Activated effector memory CD4-positive, alpha-beta T cell treated with anti-CD3 and anti-CD28 coated beads, Interleukin-2, amount 50 U/mL, for 16 hours (primary cell): ENCODE measurements around the gene FOXK1.
"Not testable (repeated sequence)": the region's sequence is repeated elsewhere in the genome, so short reads cannot be mapped to it uniquely, and the experiment has no call there.

Experiments
- DNase-seq: peaks from one replicate; pipeline ENCODE4 v3.0.0-alpha.2; 2020

FOXK1 gene

GRCh38 chr7:4681886-4682620, at the start of gene FOXK1:
Gene FOXK1, plus strand, starts transcription at chr7:4682295. Its CDS starts 14 bp downstream, at chr7:4682309.
- DNase-seq = peak; percentile 92

GRCh38 chr7:4633012-4633411, 49.1 kb upstream of the FOXK1 start:
- DNase-seq = no peak

GRCh38 chr7:4634166-4634565, 47.9 kb upstream of the FOXK1 start:
- DNase-seq = no peak

- DNase-seq = no peak
Observed at GRCh38 chr7:4638781-4639575, 43.1 kb upstream of the FOXK1 start.

GRCh38 chr7:4641091-4641666, 40.9 kb upstream of the FOXK1 start:
- no peak for DNase-seq

- peak; percentile 98 for DNase-seq
Observed at GRCh38 chr7:4641667-4642467, 40.2 kb upstream of the FOXK1 start.

- DNase-seq = no peak
Observed at GRCh38 chr7:4642468-4643203, 39.5 kb upstream of the FOXK1 start.

- DNase-seq = not testable (repeated sequence)
Observed at GRCh38 chr7:4643204-4643471, 39.0 kb upstream of the FOXK1 start.

GRCh38 chr7:4645246-4645645, 36.8 kb upstream of the FOXK1 start:
- no peak for DNase-seq

- DNase-seq = no peak
Observed at GRCh38 chr7:4648111-4648510, 34.0 kb upstream of the FOXK1 start.

GRCh38 chr7:4650433-4651047, 31.6 kb upstream of the FOXK1 start:
- no peak for DNase-seq

GRCh38 chr7:4653771-4654170, 28.3 kb upstream of the FOXK1 start:
- no peak for DNase-seq

- no peak for DNase-seq
Observed at GRCh38 chr7:4655311-4655710, 26.8 kb upstream of the FOXK1 start.

GRCh38 chr7:4655896-4656295, 26.2 kb upstream of the FOXK1 start:
- DNase-seq = no peak

GRCh38 chr7:4657640-4658417, 24.3 kb upstream of the FOXK1 start:
- DNase-seq = no peak

- no peak for DNase-seq
Observed at GRCh38 chr7:4659551-4660286, 22.4 kb upstream of the FOXK1 start.

- no peak for DNase-seq
Observed at GRCh38 chr7:4661871-4662270, 20.2 kb upstream of the FOXK1 start.

- no peak for DNase-seq
Observed at GRCh38 chr7:4663239-4664018, 18.7 kb upstream of the FOXK1 start.

- DNase-seq = no peak
Observed at GRCh38 chr7:4665661-4666060, 16.4 kb upstream of the FOXK1 start.
